ENCODE data around the gene TBC1D9B. TPM values are rescaled to one million over a fixed set of nuclear protein-coding genes. Genes with fewer than 3 reads are reported as not detected.

The TBC1D9B gene
- total RNA-seq, 1 experiment from 2014 or later, result 127 TPM

- Histone ChIP-seq H3K9me3 (ENCODE audit: control insufficient read depth in 1 of 2, insufficient read depth in 1 of 2, low read depth in 1 of 2, low read length in 2 of 2) (no peaks in the 10 kb centered on the region), H4K20me1 (ENCODE audit: insufficient read depth) (peaks cover 7% of the 10 kb centered on the region; the same call in 1 of the 2 replicates), H3K4me1 (ENCODE audit: control insufficient read depth in 1 of 2, insufficient read depth in 2 of 2, low read length in 2 of 2) (peaks cover 35 to 46% of the 10 kb centered on the region in 2 experiments), H3K4me2 (ENCODE audit: low read length) (no peak overlapping the region), H3K9ac (ENCODE audit: low read length) (no peak overlapping the region), H3K27ac (ENCODE audit: low read depth, low read length) (peak overlapping the region; percentile 99), H3K9me2 (ENCODE audit: insufficient read depth) (no peaks in the 10 kb centered on the region), H3K4me3 (replicated peaks in 1 of 2; ENCODE audit: low read depth in 1 of 2, low read length in 2 of 2) (no peak overlapping the region), H2AFZ (ENCODE audit: low read depth, low read length, poor library complexity, severe bottlenecking) (no peak overlapping the region), H3K79me2 (ENCODE audit: insufficient read depth, low read length) (peaks cover 17% of the 10 kb centered on the region), H3K27me3 (ENCODE audit: insufficient read depth, low read length) (no peaks in the 10 kb centered on the region), H3K36me3 (ENCODE audit: control insufficient read depth in 1 of 2, insufficient read depth in 2 of 2, low read length in 2 of 2) (peaks cover 13 to 25% of the 10 kb centered on the region in 2 experiments; a peak in 3 of 4 replicates)
- ChIA-PET RAD21 (ENCODE audit: low non-redundant PET in 1 of 2, low total read pairs in 2 of 2, uncharacterized antibody in 2 of 2, unreplicated experiment in 2 of 2) (interaction anchor here in 1 of 2 experiments (0.6 kb wide), 1 partner anchor 15 kb away, joined by 3 read pairs; no protein-coding TSS in a partner anchor), CTCF (no interaction called here), POLR2A (interaction anchor here (0.7 to 0.9 kb wide), 2 partner anchors 194 to 668 kb away, joined by 3 read pairs; partner anchors contain the start of gene HNRNPH1)
- no peak for DNase-seq (ENCODE audit: low read depth, low spot score)
- intact Hi-C loops (cut with micrococcal nuclease), result no loop called here
- no TSS peak for BruUV-seq (replicated peaks)
- no peak for ATAC-seq
- no peak for TF ChIP-seq EZH2 (IDR thresholded peaks at IDR 0.05)
- TF ChIP-seq ZFX (IDR thresholded peaks at IDR 0.05), result no peak
- no peak for TF ChIP-seq RAD21 (IDR thresholded peaks at IDR 0.05; ENCODE audit: low read depth)
- TF ChIP-seq ZBTB33 (IDR thresholded peaks at IDR 0.05; ENCODE audit: extremely low read depth, insufficient replicate concordance, low read length), result no peak
- TF ChIP-seq POLR2AphosphoS5 (IDR thresholded peaks at IDR 0.05; ENCODE audit: low read depth, low read length), result no peak
- TF ChIP-seq TCF7L2 (IDR thresholded peaks at IDR 0.05; ENCODE audit: borderline replicate concordance, extremely low read depth, insufficient read depth, insufficient read length), result no peak
- TF ChIP-seq FOSL1 (IDR thresholded peaks at IDR 0.05; ENCODE audit: low read depth), result no peak
- no peak for TF ChIP-seq EGR1 (IDR thresholded peaks at IDR 0.05; ENCODE audit: low read depth)
- TF ChIP-seq SIN3A (IDR thresholded peaks at IDR 0.05; ENCODE audit: low read depth), result no peak
- no peak for TF ChIP-seq SP1 (IDR thresholded peaks at IDR 0.05; ENCODE audit: low read depth)
- no peak for TF ChIP-seq CTCF (IDR thresholded peaks at IDR 0.05 in 2 of 3, conservative IDR thresholded peaks at IDR 0.05 in 1 of 3; ENCODE audit: borderline replicate concordance in 1 of 3, insufficient read depth in 1 of 3, low read depth in 2 of 3, low read length in 2 of 3)
- TF ChIP-seq JUND (IDR thresholded peaks at IDR 0.05), result no peak
- no peak for TF ChIP-seq SRF (IDR thresholded peaks at IDR 0.05; ENCODE audit: low read depth)
- TF ChIP-seq CEBPB (IDR thresholded peaks at IDR 0.05; ENCODE audit: low read depth), result no peak
- TF ChIP-seq YY1 (IDR thresholded peaks at IDR 0.05; ENCODE audit: extremely low read depth, insufficient replicate concordance, low read depth, low read length), result no peak
Observed at GRCh38 chr5:179817470-179817840, 90.2 kb downstream of the TBC1D9B start.

All from HCT116 (cell line).